Measurements from ENCODE around the gene HPSE2. TPM values are rescaled to one million over a fixed set of nuclear protein-coding genes. Genes with fewer than 3 reads are reported as not detected.

Gene HPSE2
- total RNA-seq, 2 experiments from 2014 or later: not detected

DNA sequence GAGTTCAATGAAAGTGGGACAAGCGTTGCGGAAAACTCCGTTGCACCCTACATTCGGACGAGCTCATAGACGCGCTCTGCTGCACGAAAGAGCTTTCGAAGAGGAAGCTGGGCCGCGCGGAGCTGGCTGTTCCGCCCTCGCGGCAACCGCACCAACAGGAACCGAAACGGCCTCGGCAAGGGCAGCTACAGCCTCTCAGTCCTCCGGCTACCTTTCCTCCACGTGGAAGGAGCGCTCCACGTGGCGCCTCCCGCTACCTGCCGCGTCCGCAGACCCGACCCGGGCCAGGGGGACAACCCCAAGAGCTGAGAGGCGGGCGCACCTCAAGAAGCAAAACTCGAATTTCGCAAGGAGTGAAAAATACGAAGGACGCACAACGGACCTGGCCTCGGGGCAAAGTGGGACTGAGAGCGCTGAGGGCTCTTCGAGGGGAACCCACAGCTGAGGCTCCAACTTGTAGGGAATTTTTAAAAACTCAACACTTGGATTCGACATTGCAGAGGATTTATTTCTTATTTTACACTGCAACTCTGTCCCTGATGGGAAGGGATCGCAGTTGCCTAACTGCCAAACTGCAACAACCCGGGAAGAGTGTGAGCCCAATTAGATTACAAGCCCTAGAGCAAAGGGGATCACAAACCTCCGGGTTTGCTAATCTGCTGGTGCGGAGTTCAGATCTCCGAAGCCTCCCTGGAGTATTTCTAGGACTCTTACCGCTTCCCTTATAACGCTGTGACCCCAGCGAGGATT, 1.4 kb downstream of the HPSE2 start:
- ATAC-seq (peak; percentile 80), DNase-seq (peak; percentile 78)
- peaks cover 80% of the 10 kb centered on the region for H3K27me3 Mint-ChIP-seq
- H3K9me3 Mint-ChIP-seq: no peaks in the 10 kb centered on the region
- H3K27ac Mint-ChIP-seq: peak overlapping the region; percentile 49
- ChIA-PET CTCF (interaction anchor here (0.6 to 2.2 kb wide), 3 partner anchors 9 to 13 kb away, joined by 3 to 9 read pairs (median 5); no protein-coding TSS in a partner anchor), POLR2A (no interaction called here)
- TF ChIP-seq, protein P1, sequence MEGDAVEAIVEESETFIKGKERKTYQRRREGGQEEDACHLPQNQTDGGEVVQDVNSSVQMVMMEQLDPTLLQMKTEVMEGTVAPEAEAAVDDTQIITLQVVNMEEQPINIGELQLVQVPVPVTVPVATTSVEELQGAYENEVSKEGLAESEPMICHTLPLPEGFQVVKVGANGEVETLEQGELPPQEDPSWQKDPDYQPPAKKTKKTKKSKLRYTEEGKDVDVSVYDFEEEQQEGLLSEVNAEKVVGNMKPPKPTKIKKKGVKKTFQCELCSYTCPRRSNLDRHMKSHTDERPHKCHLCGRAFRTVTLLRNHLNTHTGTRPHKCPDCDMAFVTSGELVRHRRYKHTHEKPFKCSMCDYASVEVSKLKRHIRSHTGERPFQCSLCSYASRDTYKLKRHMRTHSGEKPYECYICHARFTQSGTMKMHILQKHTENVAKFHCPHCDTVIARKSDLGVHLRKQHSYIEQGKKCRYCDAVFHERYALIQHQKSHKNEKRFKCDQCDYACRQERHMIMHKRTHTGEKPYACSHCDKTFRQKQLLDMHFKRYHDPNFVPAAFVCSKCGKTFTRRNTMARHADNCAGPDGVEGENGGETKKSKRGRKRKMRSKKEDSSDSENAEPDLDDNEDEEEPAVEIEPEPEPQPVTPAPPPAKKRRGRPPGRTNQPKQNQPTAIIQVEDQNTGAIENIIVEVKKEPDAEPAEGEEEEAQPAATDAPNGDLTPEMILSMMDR (IDR thresholded peaks at IDR 0.05): no peak
- H3K4me3 Mint-ChIP-seq: peak overlapping the region; percentile 70
- H3K4me1 Mint-ChIP-seq (ENCODE audit: low read depth): peaks cover 33% of the 10 kb centered on the region
- H3K36me3 Mint-ChIP-seq (ENCODE audit: low read depth): no peaks in the 10 kb centered on the region
- intact Hi-C loops (cut with micrococcal nuclease): no loop called here

DNA sequence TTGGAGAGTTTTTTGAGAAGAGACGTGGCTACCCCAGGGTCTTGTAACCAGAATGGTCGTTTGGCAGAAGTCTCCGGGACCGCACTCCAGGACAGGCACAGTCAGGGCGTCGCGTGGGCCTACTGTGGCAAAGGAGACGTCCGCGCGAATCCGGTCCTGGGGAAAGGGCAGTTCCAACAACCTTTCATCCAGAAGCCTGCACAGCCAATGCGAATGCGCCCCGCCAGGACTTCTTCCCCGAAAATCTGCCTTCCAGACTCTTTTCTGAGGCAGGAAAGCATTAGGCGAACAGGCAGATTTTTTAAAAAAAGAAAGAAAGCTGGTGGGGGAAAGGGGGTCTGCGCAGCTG, 2.0 kb downstream of the HPSE2 start:
- no peak overlapping the region for H3K27ac Mint-ChIP-seq
- DNase-seq (no peak), ATAC-seq (no peak)
- ChIA-PET POLR2A (no interaction called here), CTCF (interaction anchor here (1.2 to 2.2 kb wide), 2 partner anchors 12 to 13 kb away, joined by 3 to 9 read pairs; no protein-coding TSS in a partner anchor)
- H3K36me3 Mint-ChIP-seq (ENCODE audit: low read depth): no peaks in the 10 kb centered on the region
- peak overlapping the region; percentile 70 for H3K4me3 Mint-ChIP-seq
- H3K9me3 Mint-ChIP-seq: no peaks in the 10 kb centered on the region
- TF ChIP-seq, protein P1 (IDR thresholded peaks at IDR 0.05): no peak
- intact Hi-C loops (cut with micrococcal nuclease): no loop called here
- peaks cover 80% of the 10 kb centered on the region for H3K27me3 Mint-ChIP-seq
- peaks cover 33% of the 10 kb centered on the region for H3K4me1 Mint-ChIP-seq (ENCODE audit: low read depth)

DNA sequence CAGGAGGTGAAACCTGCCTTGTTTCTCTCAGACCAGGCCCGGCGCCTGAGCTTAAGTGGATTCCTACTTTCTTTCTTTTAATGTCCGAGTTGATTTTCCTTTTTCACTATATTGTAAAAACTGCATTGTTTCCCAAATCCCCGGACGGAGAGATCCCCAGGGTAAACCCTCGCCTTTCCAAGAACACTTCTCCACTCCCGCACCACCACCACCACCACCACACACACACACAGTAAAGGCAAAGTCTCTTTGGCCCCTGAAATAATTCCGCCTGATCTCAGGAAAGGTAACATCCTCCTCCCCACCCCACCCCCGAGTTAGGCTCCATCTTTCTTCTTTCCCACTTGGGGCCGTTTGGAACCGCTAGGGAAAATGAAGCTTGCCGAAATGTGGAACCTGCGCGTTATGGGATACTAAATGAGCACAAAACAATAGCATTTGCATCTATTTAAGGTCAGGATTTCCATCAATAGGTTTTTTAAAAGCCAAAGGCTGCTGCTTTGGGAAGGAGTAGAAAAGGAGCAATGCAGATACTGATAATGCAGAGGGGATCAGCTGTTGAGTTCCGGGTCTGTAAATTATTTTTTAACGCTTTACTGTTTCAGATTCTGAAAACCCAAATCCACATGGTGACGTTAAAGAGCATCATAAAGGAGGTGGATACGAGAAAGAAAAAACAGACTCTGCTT, 2.5 kb downstream of the HPSE2 start:
- Mint-ChIP-seq H3K9me3 (no peaks in the 10 kb centered on the region), H3K4me1 (ENCODE audit: low read depth) (peaks cover 33% of the 10 kb centered on the region), H3K36me3 (ENCODE audit: low read depth) (no peaks in the 10 kb centered on the region), H3K27ac (no peak overlapping the region), H3K27me3 (peaks cover 81% of the 10 kb centered on the region), H3K4me3 (no peak overlapping the region)
- DNase-seq (no peak), ATAC-seq (no peak)
- ChIA-PET CTCF (no interaction called here), POLR2A (no interaction called here)
- intact Hi-C loops (cut with micrococcal nuclease): no loop called here
- TF ChIP-seq, protein P1 (IDR thresholded peaks at IDR 0.05): no peak

DNA sequence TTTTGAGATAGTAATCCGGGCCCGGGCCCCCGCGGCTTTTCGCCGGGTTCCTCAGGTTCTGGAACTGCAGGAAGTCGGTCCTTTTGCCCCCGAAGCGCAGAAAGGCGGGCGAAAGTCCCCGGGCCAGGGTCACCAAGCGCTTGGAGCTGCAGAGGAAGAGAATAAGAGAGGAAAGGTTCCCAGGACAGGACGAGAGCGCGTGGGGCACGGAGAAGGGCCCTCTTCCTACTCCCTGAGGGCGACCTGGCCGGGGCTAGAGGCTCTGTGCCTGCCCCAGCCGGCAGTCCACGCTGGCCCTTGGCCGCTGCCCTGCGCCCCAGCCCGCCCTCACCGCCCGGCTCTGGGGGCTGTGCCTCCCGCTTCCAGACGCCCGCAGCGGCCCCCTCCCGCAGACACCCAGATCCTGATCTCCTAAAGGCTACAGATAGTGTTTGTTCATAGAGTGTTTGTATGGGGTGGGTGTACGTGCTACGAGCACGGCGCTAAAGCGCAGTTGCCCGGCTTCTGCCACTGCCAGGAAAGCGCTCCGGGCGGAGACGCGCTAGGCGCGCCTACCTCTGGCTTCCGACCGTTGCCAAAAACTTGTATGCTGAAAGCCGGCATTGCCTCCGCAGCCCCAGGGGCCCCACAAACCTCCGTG, 3.2 kb downstream of the HPSE2 start:
- ChIA-PET CTCF (no interaction called here), POLR2A (no interaction called here)
- TF ChIP-seq, protein P1 (IDR thresholded peaks at IDR 0.05): no peak
- no peak overlapping the region for H3K4me3 Mint-ChIP-seq
- ATAC-seq (peak; percentile 48), DNase-seq (peak; percentile 41)
- peaks cover 33% of the 10 kb centered on the region for H3K4me1 Mint-ChIP-seq (ENCODE audit: low read depth)
- no peaks in the 10 kb centered on the region for H3K9me3 Mint-ChIP-seq
- H3K36me3 Mint-ChIP-seq (ENCODE audit: low read depth): no peaks in the 10 kb centered on the region
- no peak overlapping the region for H3K27ac Mint-ChIP-seq
- H3K27me3 Mint-ChIP-seq: peaks cover 80% of the 10 kb centered on the region
- intact Hi-C loops (cut with micrococcal nuclease): no loop called here

DNA sequence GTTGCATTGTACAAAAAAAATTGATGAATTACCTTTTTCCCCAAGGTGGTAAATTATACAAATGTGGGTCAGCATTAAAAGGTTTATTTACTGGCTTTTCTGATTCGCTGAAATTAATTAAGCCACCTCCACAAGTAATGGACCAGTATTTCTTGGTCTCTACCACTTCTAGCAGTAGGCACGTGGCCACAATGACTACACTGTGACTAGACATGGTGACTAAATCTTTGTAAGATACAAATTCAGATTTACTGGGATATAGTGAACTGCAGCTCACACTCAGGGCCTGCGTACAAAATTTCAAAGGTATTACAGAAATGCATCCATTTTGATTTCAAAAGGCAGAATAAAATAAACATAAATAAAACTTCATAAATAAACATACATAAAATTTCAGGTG, 10.9 kb downstream of the HPSE2 start:
- no peak overlapping the region for H3K27ac Mint-ChIP-seq
- POLR2A ChIA-PET: no interaction called here
- ATAC-seq (no peak), DNase-seq (no peak)
- peaks cover 32% of the 10 kb centered on the region for H3K27me3 Mint-ChIP-seq
- no peak overlapping the region for H3K4me3 Mint-ChIP-seq
- TF ChIP-seq, protein P1 (IDR thresholded peaks at IDR 0.05): no peak
- intact Hi-C loops (cut with micrococcal nuclease): no loop called here
- no peaks in the 10 kb centered on the region for H3K4me1 Mint-ChIP-seq (ENCODE audit: low read depth)
- CTCF ChIA-PET: no interaction called here
- no peaks in the 10 kb centered on the region for H3K36me3 Mint-ChIP-seq (ENCODE audit: low read depth)
- no peaks in the 10 kb centered on the region for H3K9me3 Mint-ChIP-seq
